Globus pallidus (tissue), 1 donor: ENCODE measurements around the gene CNGA2.

Experiments used
- DNase-seq: peaks from one replicate; pipeline ENCODE4 v3.0.0-alpha.2; 2015; ENCODE audit warnings: low spot score

CNGA2 gene

GRCh38 chrX:151711787-151712186 is 22.8 kb upstream of the CNGA2 start:
- no peak for DNase-seq

- DNase-seq: no peak
These were observed 22.3 kb upstream of the CNGA2 start for GRCh38 chrX:151712253-151712652.

- DNase-seq: no peak
These were observed 20.7 kb upstream of the CNGA2 start for GRCh38 chrX:151713849-151714248.

- no peak for DNase-seq
These were observed 20.2 kb upstream of the CNGA2 start for GRCh38 chrX:151714362-151714761.

- DNase-seq: no peak
These were observed 18.8 kb upstream of the CNGA2 start, which contains the start of gene FATE1 for GRCh38 chrX:151715752-151716151. Gene FATE1 (plus strand): TSS chrX:151716035. CDS start chrX:151716120, 85 bp downstream.

GRCh38 chrX:151722241-151722846 is 12.2 kb upstream of the CNGA2 start:
- DNase-seq: no peak

GRCh38 chrX:151723156-151723760 is 11.3 kb upstream of the CNGA2 start:
- DNase-seq: no peak

GRCh38 chrX:151724563-151725337 is 9.8 kb upstream of the CNGA2 start:
- DNase-seq: no peak

- no peak for DNase-seq
These were observed 9.3 kb upstream of the CNGA2 start for GRCh38 chrX:151725338-151725614.

- DNase-seq: no peak
These were observed 7.8 kb upstream of the CNGA2 start for GRCh38 chrX:151726751-151727150.

GRCh38 chrX:151727346-151727745 is 7.2 kb upstream of the CNGA2 start:
- DNase-seq: no peak

- no peak for DNase-seq
These were observed 5.4 kb upstream of the CNGA2 start for GRCh38 chrX:151729056-151729725.

GRCh38 chrX:151735219-151735618 is 673 bp downstream of the CNGA2 start:
- no peak for DNase-seq

- DNase-seq: no peak
These were observed 2.1 kb downstream of the CNGA2 start for GRCh38 chrX:151736685-151737084.

- no peak for DNase-seq
These were observed 2.9 kb downstream of the CNGA2 start for GRCh38 chrX:151737494-151737893.

GRCh38 chrX:151738751-151739150 is 4.2 kb downstream of the CNGA2 start:
- DNase-seq: no peak

- no peak for DNase-seq
These were observed 7.1 kb downstream of the CNGA2 start for GRCh38 chrX:151741606-151742005.

- no peak for DNase-seq
These were observed 7.8 kb downstream of the CNGA2 start for GRCh38 chrX:151742311-151742710.

- DNase-seq: no peak
These were observed 9.3 kb downstream of the CNGA2 start for GRCh38 chrX:151743651-151744470.

GRCh38 chrX:151745651-151746050 is 11.1 kb downstream of the CNGA2 start:
- no peak for DNase-seq

GRCh38 chrX:151746502-151746901 is 12.0 kb downstream of the CNGA2 start:
- no peak for DNase-seq

- DNase-seq: no peak
These were observed 16.0 kb downstream of the CNGA2 start for GRCh38 chrX:151750511-151750910.
